ENCODE measurements around the gene PRDM11. TPM values are rescaled to one million over a fixed set of nuclear protein-coding genes. Genes with fewer than 3 reads are reported as not detected.

The PRDM11 gene
- total and polyA plus RNA-seq, 10 donors, result 1.7 to 24.3 (median 15.3) TPM

DNA sequence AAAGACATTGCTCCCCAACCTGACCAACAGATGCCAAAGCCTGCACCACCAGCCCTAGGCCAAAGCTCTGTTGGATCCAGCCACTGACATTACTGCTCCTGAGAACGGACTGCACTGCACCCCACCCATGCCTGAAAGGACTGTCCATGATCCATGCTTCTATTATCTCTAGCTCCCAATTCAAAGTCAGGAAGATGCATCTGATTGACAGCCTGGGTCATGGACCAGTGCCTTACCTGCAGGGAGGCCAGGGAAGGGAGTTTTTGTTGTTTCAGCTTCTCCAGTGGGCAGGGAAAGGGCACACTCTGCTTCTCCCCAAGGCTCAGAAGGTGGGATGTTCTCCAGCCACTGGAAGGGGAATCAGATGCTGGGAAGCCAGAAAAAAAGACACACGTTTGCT is 4.8 kb upstream of the PRDM11 start:
- Histone ChIP-seq H3K36me3 (no peaks in the 10 kb centered on the region), H3K4me1 (peaks cover 0 to 15% (median 12%) of the 10 kb centered on the region in 6 donors), H3K27me3 (replicated peaks in 1 of 7) (peaks cover 0 to 19% (median 0%) of the 10 kb centered on the region in 7 donors), H3K27ac (no peak overlapping the region), H3K4me3 (no peak overlapping the region), H3K9me3 (no peaks in the 10 kb centered on the region)
- intact Hi-C loops (cut with DNase I; ENCODE audit: low total_unique reads), result no loop called here
- WGBS, 5 donors, result 75 to 87% (median 76%) methylated on average over 2 of the region's 2 CpGs
- no peak for DNase-seq
- TF ChIP-seq POLR2AphosphoS5 (IDR thresholded peaks at IDR 0.05) (no peak), POLR2A (IDR thresholded peaks at IDR 0.05) (no peak)
- TF ChIP-seq, protein P1, sequence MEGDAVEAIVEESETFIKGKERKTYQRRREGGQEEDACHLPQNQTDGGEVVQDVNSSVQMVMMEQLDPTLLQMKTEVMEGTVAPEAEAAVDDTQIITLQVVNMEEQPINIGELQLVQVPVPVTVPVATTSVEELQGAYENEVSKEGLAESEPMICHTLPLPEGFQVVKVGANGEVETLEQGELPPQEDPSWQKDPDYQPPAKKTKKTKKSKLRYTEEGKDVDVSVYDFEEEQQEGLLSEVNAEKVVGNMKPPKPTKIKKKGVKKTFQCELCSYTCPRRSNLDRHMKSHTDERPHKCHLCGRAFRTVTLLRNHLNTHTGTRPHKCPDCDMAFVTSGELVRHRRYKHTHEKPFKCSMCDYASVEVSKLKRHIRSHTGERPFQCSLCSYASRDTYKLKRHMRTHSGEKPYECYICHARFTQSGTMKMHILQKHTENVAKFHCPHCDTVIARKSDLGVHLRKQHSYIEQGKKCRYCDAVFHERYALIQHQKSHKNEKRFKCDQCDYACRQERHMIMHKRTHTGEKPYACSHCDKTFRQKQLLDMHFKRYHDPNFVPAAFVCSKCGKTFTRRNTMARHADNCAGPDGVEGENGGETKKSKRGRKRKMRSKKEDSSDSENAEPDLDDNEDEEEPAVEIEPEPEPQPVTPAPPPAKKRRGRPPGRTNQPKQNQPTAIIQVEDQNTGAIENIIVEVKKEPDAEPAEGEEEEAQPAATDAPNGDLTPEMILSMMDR (IDR thresholded peaks at IDR 0.05 in 8 of 11, conservative IDR thresholded peaks at IDR 0.05 in 3 of 11), result no peak

DNA sequence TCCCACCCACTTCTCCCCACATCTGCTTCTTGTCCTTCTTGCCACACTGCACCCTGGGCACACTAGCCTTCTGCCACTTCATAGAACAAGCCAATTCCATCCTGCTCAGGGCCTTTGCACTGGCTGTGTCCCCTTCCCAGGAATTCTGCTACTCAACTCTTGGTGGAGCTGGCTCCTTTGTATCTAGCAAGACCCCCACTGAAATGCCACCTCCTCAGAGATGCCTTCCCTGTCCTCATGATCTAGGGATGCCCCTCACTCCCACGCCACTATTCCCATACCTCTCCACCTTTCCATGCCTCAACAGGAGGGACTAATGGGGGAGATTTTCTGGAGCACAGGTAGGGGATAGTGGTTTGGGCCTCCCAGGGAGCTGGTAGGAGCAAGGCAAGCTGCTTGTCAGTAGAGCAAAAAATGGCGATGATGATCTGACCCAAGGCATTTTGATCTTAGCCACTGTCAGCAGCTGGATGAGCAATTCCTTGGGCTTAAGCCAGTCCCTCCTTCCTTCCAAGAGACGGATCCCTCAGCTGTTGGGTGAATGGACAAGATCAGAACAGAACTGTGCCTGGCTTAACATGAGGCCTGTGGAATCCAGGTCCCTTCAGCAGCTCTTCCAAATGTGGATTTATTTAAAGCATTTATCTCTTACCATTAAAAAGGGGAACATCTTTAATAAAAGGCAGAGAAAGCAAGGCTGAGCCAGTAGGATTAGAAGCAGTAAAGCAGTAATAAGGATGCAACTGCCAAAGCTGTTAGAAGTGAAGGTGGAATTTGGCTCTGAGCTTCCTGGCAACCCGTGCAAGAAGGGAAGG is 4.0 kb upstream of the PRDM11 start:
- Histone ChIP-seq H3K27me3 (replicated peaks in 1 of 7) (peaks cover 0 to 19% (median 0%) of the 10 kb centered on the region in 7 donors), H3K9me3 (no peaks in the 10 kb centered on the region), H3K4me3 (no peak overlapping the region), H3K36me3 (no peaks in the 10 kb centered on the region), H3K27ac (no peak overlapping the region), H3K4me1 (peaks cover 0 to 19% (median 14%) of the 10 kb centered on the region in 6 donors)
- TF ChIP-seq POLR2A (IDR thresholded peaks at IDR 0.05) (no peak), POLR2AphosphoS5 (IDR thresholded peaks at IDR 0.05) (no peak)
- TF ChIP-seq, protein P1 (IDR thresholded peaks at IDR 0.05 in 8 of 11, conservative IDR thresholded peaks at IDR 0.05 in 3 of 11), result no peak
- WGBS, 5 donors, result 82 to 90% (median 85%) methylated on average over 4 of the region's 4 CpGs
- DNase-seq, result no peak
- intact Hi-C loops (cut with DNase I; ENCODE audit: low total_unique reads), result no loop called here

DNA sequence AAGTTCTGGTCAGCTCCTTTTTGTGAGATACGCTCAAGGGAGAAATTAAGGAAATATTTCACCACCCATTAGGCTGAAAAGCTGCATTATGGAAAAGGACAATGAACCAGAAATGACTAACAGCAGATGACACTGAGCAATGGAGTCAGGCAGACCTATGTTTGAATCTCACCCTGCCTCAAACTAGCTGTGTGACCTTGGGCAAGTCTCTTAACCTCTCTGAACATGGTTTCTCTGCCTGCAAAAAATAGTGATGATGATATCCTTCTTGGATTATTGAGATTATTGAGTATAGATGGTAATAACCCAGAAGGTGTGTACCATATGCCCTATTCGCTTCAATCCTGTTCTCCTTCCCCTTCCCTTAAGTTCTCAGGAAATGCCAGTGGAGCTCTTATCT is 2.9 kb upstream of the PRDM11 start:
- TF ChIP-seq POLR2AphosphoS5 (IDR thresholded peaks at IDR 0.05) (no peak), POLR2A (IDR thresholded peaks at IDR 0.05) (no peak)
- TF ChIP-seq, protein P1 (IDR thresholded peaks at IDR 0.05 in 8 of 11, conservative IDR thresholded peaks at IDR 0.05 in 3 of 11), result no peak
- H3K27me3 ChIP-seq (replicated peaks in 1 of 7), result peaks cover 0 to 19% (median 0%) of the 10 kb centered on the region in 7 donors
- no peak for DNase-seq
- H3K4me3 ChIP-seq, result no peak overlapping the region
- H3K36me3 ChIP-seq, result no peaks in the 10 kb centered on the region
- H3K9me3 ChIP-seq, result no peaks in the 10 kb centered on the region
- no peak overlapping the region for H3K27ac ChIP-seq
- intact Hi-C loops (cut with DNase I; ENCODE audit: low total_unique reads), result no loop called here
- WGBS, 5 donors, result 90 to 97% (median 95%) methylated on average over 2 of the region's 2 CpGs
- peaks cover 0 to 29% (median 24%) of the 10 kb centered on the region in 6 donors for H3K4me1 ChIP-seq

Data from spleen (tissue), 11 donors.